ENCODE measurements around the gene PCK1. TPM values are rescaled to one million over a fixed set of nuclear protein-coding genes. Genes with fewer than 3 reads are reported as not detected.

PCK1 gene
- total and polyA plus RNA-seq, 2 of the 13 experiments (the other 11 are each of a cell fraction or from before 2014, with no cell fraction given) = 6.5 to 12.6 TPM

GRCh38 chr20:57592263-57593092, 31.6 kb downstream of the PCK1 start (continued):
- TF ChIP-seq ZMYM3 (CRISPR knock-in tag; IDR thresholded peaks at IDR 0.05) (peak; percentile 58; the same call in 1 of the 2 replicates), ZNF235 (CRISPR knock-in tag; IDR thresholded peaks at IDR 0.05; ENCODE audit: borderline replicate concordance) (no peak), SKI (IDR thresholded peaks at IDR 0.05; ENCODE audit: partially characterized antibody) (peak; percentile 71), ZNF709 (CRISPR knock-in tag; IDR thresholded peaks at IDR 0.05) (peak; percentile 54; the same call in 1 of the 2 replicates), ZNF354B (CRISPR knock-in tag; IDR thresholded peaks at IDR 0.05) (no peak), GABPB1 (CRISPR knock-in tag; IDR thresholded peaks at IDR 0.05) (peak; percentile 7; the same call in 1 of the 2 replicates), POGZ (CRISPR knock-in tag; IDR thresholded peaks at IDR 0.05) (peak; percentile 75; the same call in 1 of the 2 replicates), ZBTB20 (CRISPR knock-in tag; IDR thresholded peaks at IDR 0.05; ENCODE audit: borderline replicate concordance, low read depth) (peak; percentile 48; the same call in 1 of the 2 replicates), ZNF512B (CRISPR knock-in tag; IDR thresholded peaks at IDR 0.05; ENCODE audit: borderline replicate concordance) (peak; percentile 96), NRL (CRISPR knock-in tag; IDR thresholded peaks at IDR 0.05; ENCODE audit: borderline replicate concordance) (peak; percentile 74), ZNF333 (CRISPR knock-in tag; IDR thresholded peaks at IDR 0.05; ENCODE audit: borderline replicate concordance) (peak; percentile 83; the same call in 1 of the 2 replicates), GATA4 (IDR thresholded peaks at IDR 0.05; ENCODE audit: borderline replicate concordance, low read depth) (no peak)
- TF ChIP-seq, protein P1, sequence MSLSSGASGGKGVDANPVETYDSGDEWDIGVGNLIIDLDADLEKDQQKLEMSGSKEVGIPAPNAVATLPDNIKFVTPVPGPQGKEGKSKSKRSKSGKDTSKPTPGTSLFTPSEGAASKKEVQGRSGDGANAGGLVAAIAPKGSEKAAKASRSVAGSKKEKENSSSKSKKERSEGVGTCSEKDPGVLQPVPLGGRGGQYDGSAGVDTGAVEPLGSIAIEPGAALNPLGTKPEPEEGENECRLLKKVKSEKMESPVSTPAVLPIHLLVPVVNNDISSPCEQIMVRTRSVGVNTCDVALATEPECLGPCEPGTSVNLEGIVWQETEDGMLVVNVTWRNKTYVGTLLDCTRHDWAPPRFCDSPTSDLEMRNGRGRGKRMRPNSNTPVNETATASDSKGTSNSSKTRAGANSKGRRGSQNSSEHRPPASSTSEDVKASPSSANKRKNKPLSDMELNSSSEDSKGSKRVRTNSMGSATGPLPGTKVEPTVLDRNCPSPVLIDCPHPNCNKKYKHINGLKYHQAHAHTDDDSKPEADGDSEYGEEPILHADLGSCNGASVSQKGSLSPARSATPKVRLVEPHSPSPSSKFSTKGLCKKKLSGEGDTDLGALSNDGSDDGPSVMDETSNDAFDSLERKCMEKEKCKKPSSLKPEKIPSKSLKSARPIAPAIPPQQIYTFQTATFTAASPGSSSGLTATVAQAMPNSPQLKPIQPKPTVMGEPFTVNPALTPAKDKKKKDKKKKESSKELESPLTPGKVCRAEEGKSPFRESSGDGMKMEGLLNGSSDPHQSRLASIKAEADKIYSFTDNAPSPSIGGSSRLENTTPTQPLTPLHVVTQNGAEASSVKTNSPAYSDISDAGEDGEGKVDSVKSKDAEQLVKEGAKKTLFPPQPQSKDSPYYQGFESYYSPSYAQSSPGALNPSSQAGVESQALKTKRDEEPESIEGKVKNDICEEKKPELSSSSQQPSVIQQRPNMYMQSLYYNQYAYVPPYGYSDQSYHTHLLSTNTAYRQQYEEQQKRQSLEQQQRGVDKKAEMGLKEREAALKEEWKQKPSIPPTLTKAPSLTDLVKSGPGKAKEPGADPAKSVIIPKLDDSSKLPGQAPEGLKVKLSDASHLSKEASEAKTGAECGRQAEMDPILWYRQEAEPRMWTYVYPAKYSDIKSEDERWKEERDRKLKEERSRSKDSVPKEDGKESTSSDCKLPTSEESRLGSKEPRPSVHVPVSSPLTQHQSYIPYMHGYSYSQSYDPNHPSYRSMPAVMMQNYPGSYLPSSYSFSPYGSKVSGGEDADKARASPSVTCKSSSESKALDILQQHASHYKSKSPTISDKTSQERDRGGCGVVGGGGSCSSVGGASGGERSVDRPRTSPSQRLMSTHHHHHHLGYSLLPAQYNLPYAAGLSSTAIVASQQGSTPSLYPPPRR (CRISPR knock-in tag; IDR thresholded peaks at IDR 0.05; ENCODE audit: borderline replicate concordance) = peak; percentile 80; the same call in 1 of the 2 replicates
- TF ChIP-seq, protein P2, sequence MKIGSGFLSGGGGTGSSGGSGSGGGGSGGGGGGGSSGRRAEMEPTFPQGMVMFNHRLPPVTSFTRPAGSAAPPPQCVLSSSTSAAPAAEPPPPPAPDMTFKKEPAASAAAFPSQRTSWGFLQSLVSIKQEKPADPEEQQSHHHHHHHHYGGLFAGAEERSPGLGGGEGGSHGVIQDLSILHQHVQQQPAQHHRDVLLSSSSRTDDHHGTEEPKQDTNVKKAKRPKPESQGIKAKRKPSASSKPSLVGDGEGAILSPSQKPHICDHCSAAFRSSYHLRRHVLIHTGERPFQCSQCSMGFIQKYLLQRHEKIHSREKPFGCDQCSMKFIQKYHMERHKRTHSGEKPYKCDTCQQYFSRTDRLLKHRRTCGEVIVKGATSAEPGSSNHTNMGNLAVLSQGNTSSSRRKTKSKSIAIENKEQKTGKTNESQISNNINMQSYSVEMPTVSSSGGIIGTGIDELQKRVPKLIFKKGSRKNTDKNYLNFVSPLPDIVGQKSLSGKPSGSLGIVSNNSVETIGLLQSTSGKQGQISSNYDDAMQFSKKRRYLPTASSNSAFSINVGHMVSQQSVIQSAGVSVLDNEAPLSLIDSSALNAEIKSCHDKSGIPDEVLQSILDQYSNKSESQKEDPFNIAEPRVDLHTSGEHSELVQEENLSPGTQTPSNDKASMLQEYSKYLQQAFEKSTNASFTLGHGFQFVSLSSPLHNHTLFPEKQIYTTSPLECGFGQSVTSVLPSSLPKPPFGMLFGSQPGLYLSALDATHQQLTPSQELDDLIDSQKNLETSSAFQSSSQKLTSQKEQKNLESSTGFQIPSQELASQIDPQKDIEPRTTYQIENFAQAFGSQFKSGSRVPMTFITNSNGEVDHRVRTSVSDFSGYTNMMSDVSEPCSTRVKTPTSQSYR (CRISPR knock-in tag; IDR thresholded peaks at IDR 0.05; ENCODE audit: borderline replicate concordance) = peak; percentile 55; the same call in 1 of the 2 replicates
